Smooth muscle cell (in vitro differentiated cells): ENCODE results near the gene IGF2R. TPM values are rescaled to one million over a fixed set of nuclear protein-coding genes. Genes with fewer than 3 reads are reported as not detected.

Experiments used
- DNase-seq: peaks from one replicate; lab custom pipeline; 2025; ENCODE audit not compliant: unreplicated experiment; lab: John Stamatoyannopoulos, UW
- H2AFZ ChIP-seq: fragments of 200-600 bp; sonication (generic); 2 replicates; pipeline ENCODE4 v1.6.0; 2016; ENCODE audit warnings: antibody characterized with exemption, low read depth, mild to moderate bottlenecking
- H3F3A ChIP-seq: fragments of 200-600 bp; sonication (generic); 2 replicates; pipeline ENCODE4 v1.6.0; 2017; ENCODE audit warnings: antibody characterized with exemption, low read depth
- H3K27ac ChIP-seq: fragments of 200-600 bp; sonication (generic); 2 replicates; pipeline ENCODE4 v1.5.1; 2016; ENCODE audit warnings: low read depth, mild to moderate bottlenecking
- H3K27me3 ChIP-seq: fragments of 200-600 bp; sonication (generic); 2 replicates; pipeline ENCODE4 v1.6.1; 2016; ENCODE audit warnings: low read depth, mild to moderate bottlenecking
- H3K36me3 ChIP-seq: fragments of 200-600 bp; sonication (generic); 2 replicates; pipeline ENCODE4 v1.5.1; 2016; ENCODE audit warnings: low read depth
- H3K4me1 ChIP-seq: fragments of 200-600 bp; sonication (generic); 2 replicates; pipeline ENCODE4 v1.5.1; 2016; ENCODE audit warnings: low read depth
- H3K4me2 ChIP-seq: fragments of 200-600 bp; sonication (generic); 2 replicates; pipeline ENCODE4 v1.6.0; 2016; ENCODE audit warnings: mild to moderate bottlenecking
- H3K4me3 ChIP-seq: fragments of 200-600 bp; sonication (generic); 2 replicates; pipeline ENCODE4 v1.5.1; 2016; ENCODE audit warnings: mild to moderate bottlenecking
- H3K79me2 ChIP-seq: fragments of 200-600 bp; sonication (generic); 2 replicates; pipeline ENCODE4 v1.6.0; 2016; ENCODE audit warnings: low read depth, mild to moderate bottlenecking
- H3K9ac ChIP-seq: fragments of 200-600 bp; sonication (generic); 2 replicates; pipeline ENCODE4 v1.6.0; 2016; ENCODE audit warnings: low read depth
- H3K9me3 ChIP-seq: fragments of 200-600 bp; sonication (generic); replicated peaks from 2 replicates; pipeline ENCODE4 v1.5.1; 2016; ENCODE audit warnings: low read depth
- H4K20me1 ChIP-seq: fragments of 200-600 bp; sonication (generic); 2 replicates; pipeline ENCODE4 v1.6.0; 2016; ENCODE audit warnings: low read depth
- CTCF ChIP-seq: fragments of 200-600 bp; sonication (generic); IDR thresholded peaks from 2 replicates; pipeline ENCODE4 v1.5.1; 2017; ENCODE audit warnings: borderline replicate concordance, mild to moderate bottlenecking, antibody characterized with exemption; ENCODE audit not compliant: insufficient read depth, poor library complexity, severe bottlenecking
- WGBS: methylation state at CpG from one replicate; pipeline ENCODE4 v1.1.7; 2016; ENCODE audit warnings: low lambda C conversion rate; 5-methylcytosine and 5-hydroxymethylcytosine counted together
- polyA plus RNA-seq: library from polyadenylated mRNA; unstranded; fragments of >200 nt; fragmentation: Nextera tagmentation; extraction: Ambion mirVana; gene quantifications from 2 replicates; pipeline ENCODE4 v1.2.1, GENCODE V29; 2016
- total RNA-seq: library from RNA; depleted of rRNA; stranded (reverse); fragments of >200 nt; gene quantifications from 2 replicates; pipeline ENCODE4 v1.2.3, GENCODE V29; 2014

IGF2R gene
- total and polyA plus RNA-seq, 2 experiments from 2014 or later: 44.7 to 77.4 TPM

GRCh38 chr6:160120087-160120486, 151.2 kb downstream of the IGF2R start:
- Histone ChIP-seq H3K79me2 (no peaks in the 10 kb centered on the region), H3F3A (no peaks in the 10 kb centered on the region), H4K20me1 (no peaks in the 10 kb centered on the region), H3K4me1 (no peaks in the 10 kb centered on the region), H3K4me2 (no peak overlapping the region), H3K4me3 (no peak overlapping the region), H3K9ac (no peak overlapping the region), H3K27ac (no peak overlapping the region), H3K36me3 (no peaks in the 10 kb centered on the region), H3K9me3 (no peaks in the 10 kb centered on the region), H2AFZ (no peak overlapping the region), H3K27me3 (no peaks in the 10 kb centered on the region)
- no peak for TF ChIP-seq CTCF
- no peak for DNase-seq
- 96% methylated on average over 1 of the region's 1 CpG for WGBS

- WGBS: 96% methylated on average over 8 of the region's 8 CpGs
- no peak for DNase-seq
- H3K36me3 ChIP-seq: no peaks in the 10 kb centered on the region
- H3K79me2 ChIP-seq: no peaks in the 10 kb centered on the region
- TF ChIP-seq CTCF: no peak
- no peaks in the 10 kb centered on the region for H4K20me1 ChIP-seq
- H3K9me3 ChIP-seq: no peaks in the 10 kb centered on the region
- no peaks in the 10 kb centered on the region for H3K27me3 ChIP-seq
- no peak within 1 kb of the TSS for H3K4me2 ChIP-seq
- H3K4me1 ChIP-seq: no peaks in the 10 kb centered on the region
- no peak within 1 kb of the TSS for H2AFZ ChIP-seq
- H3K4me3 ChIP-seq: no peak within 1 kb of the TSS
- no peaks in the 10 kb centered on the region for H3F3A ChIP-seq
- H3K27ac ChIP-seq: no peak within 1 kb of the TSS
- no peak within 1 kb of the TSS for H3K9ac ChIP-seq
These were observed 152.7 kb downstream of the IGF2R start, which contains the start of gene SLC22A1 for GRCh38 chr6:160121558-160121957. Gene SLC22A1, plus strand, starts transcription at chr6:160121815. Its CDS starts 121 bp downstream, at chr6:160121936.

GRCh38 chr6:160121981-160122380, 153.1 kb downstream of the IGF2R start:
- Histone ChIP-seq H4K20me1 (no peaks in the 10 kb centered on the region), H3K27me3 (no peaks in the 10 kb centered on the region), H3K4me2 (no peak overlapping the region), H3K4me3 (no peak overlapping the region), H3K36me3 (no peaks in the 10 kb centered on the region), H3K9me3 (no peaks in the 10 kb centered on the region), H3K4me1 (no peaks in the 10 kb centered on the region), H3K27ac (no peak overlapping the region), H3K79me2 (no peaks in the 10 kb centered on the region), H3F3A (no peaks in the 10 kb centered on the region), H3K9ac (no peak overlapping the region), H2AFZ (no peak overlapping the region)
- 96% methylated on average over 14 of the region's 14 CpGs for WGBS
- no peak for DNase-seq
- TF ChIP-seq CTCF: no peak

GRCh38 chr6:160122744-160123143, 153.9 kb downstream of the IGF2R start:
- Histone ChIP-seq H3K9me3 (no peaks in the 10 kb centered on the region), H3F3A (no peaks in the 10 kb centered on the region), H3K4me3 (no peak overlapping the region), H3K9ac (no peak overlapping the region), H3K4me2 (no peak overlapping the region), H3K4me1 (no peaks in the 10 kb centered on the region), H4K20me1 (no peaks in the 10 kb centered on the region), H2AFZ (no peak overlapping the region), H3K27me3 (no peaks in the 10 kb centered on the region), H3K27ac (no peak overlapping the region), H3K79me2 (no peaks in the 10 kb centered on the region), H3K36me3 (no peaks in the 10 kb centered on the region)
- no peak for DNase-seq
- WGBS: 85% methylated on average over 5 of the region's 5 CpGs
- no peak for TF ChIP-seq CTCF
